HL-60 (cell line): ENCODE data around the gene SP2.

Experiments used
- GABPA ChIP-seq: IDR thresholded peaks from 2 replicates; pipeline ENCODE4 v1.6.1; 2012; ENCODE audit warnings: low read depth
- POLR2AphosphoS5 ChIP-seq: IDR thresholded peaks from 2 replicates; pipeline ENCODE4 v1.6.1; 2012; ENCODE audit warnings: low read depth
- SPI1 ChIP-seq: IDR thresholded peaks from 2 replicates; pipeline ENCODE4 v1.6.1; 2012; ENCODE audit warnings: low read depth, mild to moderate bottlenecking, borderline replicate concordance
- TF ChIP-seq, protein P1 (sequence below): IDR thresholded peaks from one replicate; pipeline ENCODE4 v1.5.1; 2011; ENCODE audit warnings: low read length, control low read depth, inconsistent platforms; ENCODE audit not compliant: insufficient read depth
- TF ChIP-seq, protein P2 (sequence below): IDR thresholded peaks from 2 replicates; pipeline ENCODE4 v1.6.1; 2012; ENCODE audit warnings: low read depth; ENCODE audit not compliant: insufficient replicate concordance

GRCh38 chr17:47941246-47942095, 45.4 kb downstream of the SP2 start, which contains the start of gene PNPO:
- peak; percentile 43 for TF ChIP-seq GABPA
- TF ChIP-seq, protein P1, sequence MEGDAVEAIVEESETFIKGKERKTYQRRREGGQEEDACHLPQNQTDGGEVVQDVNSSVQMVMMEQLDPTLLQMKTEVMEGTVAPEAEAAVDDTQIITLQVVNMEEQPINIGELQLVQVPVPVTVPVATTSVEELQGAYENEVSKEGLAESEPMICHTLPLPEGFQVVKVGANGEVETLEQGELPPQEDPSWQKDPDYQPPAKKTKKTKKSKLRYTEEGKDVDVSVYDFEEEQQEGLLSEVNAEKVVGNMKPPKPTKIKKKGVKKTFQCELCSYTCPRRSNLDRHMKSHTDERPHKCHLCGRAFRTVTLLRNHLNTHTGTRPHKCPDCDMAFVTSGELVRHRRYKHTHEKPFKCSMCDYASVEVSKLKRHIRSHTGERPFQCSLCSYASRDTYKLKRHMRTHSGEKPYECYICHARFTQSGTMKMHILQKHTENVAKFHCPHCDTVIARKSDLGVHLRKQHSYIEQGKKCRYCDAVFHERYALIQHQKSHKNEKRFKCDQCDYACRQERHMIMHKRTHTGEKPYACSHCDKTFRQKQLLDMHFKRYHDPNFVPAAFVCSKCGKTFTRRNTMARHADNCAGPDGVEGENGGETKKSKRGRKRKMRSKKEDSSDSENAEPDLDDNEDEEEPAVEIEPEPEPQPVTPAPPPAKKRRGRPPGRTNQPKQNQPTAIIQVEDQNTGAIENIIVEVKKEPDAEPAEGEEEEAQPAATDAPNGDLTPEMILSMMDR = no peak
- peak; percentile 51; the same call in 1 of the 2 replicates for TF ChIP-seq POLR2AphosphoS5
- TF ChIP-seq, protein P2, sequence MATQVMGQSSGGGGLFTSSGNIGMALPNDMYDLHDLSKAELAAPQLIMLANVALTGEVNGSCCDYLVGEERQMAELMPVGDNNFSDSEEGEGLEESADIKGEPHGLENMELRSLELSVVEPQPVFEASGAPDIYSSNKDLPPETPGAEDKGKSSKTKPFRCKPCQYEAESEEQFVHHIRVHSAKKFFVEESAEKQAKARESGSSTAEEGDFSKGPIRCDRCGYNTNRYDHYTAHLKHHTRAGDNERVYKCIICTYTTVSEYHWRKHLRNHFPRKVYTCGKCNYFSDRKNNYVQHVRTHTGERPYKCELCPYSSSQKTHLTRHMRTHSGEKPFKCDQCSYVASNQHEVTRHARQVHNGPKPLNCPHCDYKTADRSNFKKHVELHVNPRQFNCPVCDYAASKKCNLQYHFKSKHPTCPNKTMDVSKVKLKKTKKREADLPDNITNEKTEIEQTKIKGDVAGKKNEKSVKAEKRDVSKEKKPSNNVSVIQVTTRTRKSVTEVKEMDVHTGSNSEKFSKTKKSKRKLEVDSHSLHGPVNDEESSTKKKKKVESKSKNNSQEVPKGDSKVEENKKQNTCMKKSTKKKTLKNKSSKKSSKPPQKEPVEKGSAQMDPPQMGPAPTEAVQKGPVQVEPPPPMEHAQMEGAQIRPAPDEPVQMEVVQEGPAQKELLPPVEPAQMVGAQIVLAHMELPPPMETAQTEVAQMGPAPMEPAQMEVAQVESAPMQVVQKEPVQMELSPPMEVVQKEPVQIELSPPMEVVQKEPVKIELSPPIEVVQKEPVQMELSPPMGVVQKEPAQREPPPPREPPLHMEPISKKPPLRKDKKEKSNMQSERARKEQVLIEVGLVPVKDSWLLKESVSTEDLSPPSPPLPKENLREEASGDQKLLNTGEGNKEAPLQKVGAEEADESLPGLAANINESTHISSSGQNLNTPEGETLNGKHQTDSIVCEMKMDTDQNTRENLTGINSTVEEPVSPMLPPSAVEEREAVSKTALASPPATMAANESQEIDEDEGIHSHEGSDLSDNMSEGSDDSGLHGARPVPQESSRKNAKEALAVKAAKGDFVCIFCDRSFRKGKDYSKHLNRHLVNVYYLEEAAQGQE = no peak
- no peak for TF ChIP-seq SPI1
